Gastroesophageal sphincter (tissue), 4 donors: ENCODE measurements around the gene SWSAP1. TPM values are rescaled to one million over a fixed set of nuclear protein-coding genes. Genes with fewer than 3 reads are reported as not detected.

Experiments
- ATAC-seq: fragments of 150-250 bp; one replicate; pipeline ENCODE4 v1.9.1; 2016; ENCODE audit warnings: mild to moderate bottlenecking, moderate library complexity
- H3K27ac ChIP-seq, 4 donors: fragments of 200-600 bp; sonication (generic) in 3 of 4; 1 replicate in 3 of 4; 2 replicates in 1 of 4; pipeline ENCODE4 v1.5.1; 2016 to 2019
- H3K27me3 ChIP-seq: fragments of 200-600 bp; sonication (generic); one replicate; pipeline ENCODE4 v1.5.1; 2019
- H3K36me3 ChIP-seq, 2 donors: fragments of 200-600 bp; sonication (generic); one replicate each; pipeline ENCODE4 v1.5.1; 2019; ENCODE audit warnings: control low read depth in 1 of 2
- H3K4me1 ChIP-seq, 3 donors: fragments of 200-600 bp; sonication (generic); 1 replicate in 2 of 3; 2 replicates in 1 of 3; pipeline ENCODE4 v1.5.1; 2016 to 2019; ENCODE audit warnings: control low read depth in 2 of 3
- H3K4me3 ChIP-seq, 2 donors: fragments of 200-600 bp; sonication (generic); one replicate each; pipeline ENCODE4 v1.5.1; 2019; ENCODE audit warnings: mild to moderate bottlenecking in 1 of 2, moderate library complexity in 1 of 2
- H3K9me3 ChIP-seq, 3 donors: fragments of 200-600 bp; sonication (generic); one replicate each; pipeline ENCODE4 v1.5.1; 2017 to 2019; ENCODE audit warnings: control low read depth in 2 of 3
- EP300 ChIP-seq: sonication (generic); formaldehyde crosslinking; IDR thresholded peaks from one replicate; pipeline ENCODE4 v1.6.1; 2017; ENCODE audit warnings: antibody characterized with exemption, mild to moderate bottlenecking
- POLR2A ChIP-seq, 2 donors: fragments of 450-650 bp; IDR thresholded peaks; one replicate each; pipeline ENCODE4 v1.6.1; 2017; ENCODE audit warnings: antibody characterized with exemption in 2 of 2, mild to moderate bottlenecking in 2 of 2, moderate library complexity in 1 of 2
- POLR2AphosphoS5 ChIP-seq: sonication (generic); formaldehyde crosslinking; IDR thresholded peaks from one replicate; pipeline ENCODE4 v1.6.1; 2017; ENCODE audit warnings: antibody characterized with exemption
- WGBS, 2 donors: methylation state at CpG; one replicate each; pipeline ENCODE4 v1.1.5; 2018; ENCODE audit warnings: low coverage in 1 of 2; 5-methylcytosine and 5-hydroxymethylcytosine counted together
- total RNA-seq, 4 donors: library from RNA; depleted of rRNA; stranded (reverse); fragments of >200 nt; gene quantifications; one replicate each; pipeline ENCODE4 v1.1.0, GENCODE V29; 2016
- TF ChIP-seq, protein P1 (sequence below), 4 experiments: fragments of 200-600 bp in 2 of 4; fragments of 450-650 bp in 2 of 4; sonication (generic) in 1 of 4; IDR thresholded peaks; one replicate each; pipeline ENCODE4 v1.5.1; 2017 to 2019; ENCODE audit warnings: antibody characterized with exemption in 4 of 4, mild to moderate bottlenecking in 2 of 4, moderate library complexity in 2 of 4

Gene SWSAP1
- total RNA-seq, 4 donors from 2014 or later, result 0.62 to 2.6 (median 1.0) TPM

GRCh38 chr19:11380653-11381537 lies 6.4 kb downstream of the SWSAP1 start:
- Histone ChIP-seq H3K27me3 (peaks cover 30% of the 10 kb centered on the region), H3K9me3 (no peaks in the 10 kb centered on the region), H3K27ac (peak overlapping the region; percentile 57 to 89 (median 86)), H3K36me3 (peaks cover 0 to 10% of the 10 kb centered on the region in 2 donors), H3K4me1 (peaks cover 0 to 87% (median 38%) of the 10 kb centered on the region in 3 donors), H3K4me3 (peak overlapping the region; percentile 76)
- peak; percentile 96 for ATAC-seq
- 1% methylated on average over 12 to 20 of the region's 54 CpGs for WGBS, 2 donors
- TF ChIP-seq POLR2AphosphoS5 (peak; percentile 88), EP300 (no peak), POLR2A (IDR thresholded peaks at IDR 0.05) (peak; percentile 62 to 68)
- TF ChIP-seq, protein P1, sequence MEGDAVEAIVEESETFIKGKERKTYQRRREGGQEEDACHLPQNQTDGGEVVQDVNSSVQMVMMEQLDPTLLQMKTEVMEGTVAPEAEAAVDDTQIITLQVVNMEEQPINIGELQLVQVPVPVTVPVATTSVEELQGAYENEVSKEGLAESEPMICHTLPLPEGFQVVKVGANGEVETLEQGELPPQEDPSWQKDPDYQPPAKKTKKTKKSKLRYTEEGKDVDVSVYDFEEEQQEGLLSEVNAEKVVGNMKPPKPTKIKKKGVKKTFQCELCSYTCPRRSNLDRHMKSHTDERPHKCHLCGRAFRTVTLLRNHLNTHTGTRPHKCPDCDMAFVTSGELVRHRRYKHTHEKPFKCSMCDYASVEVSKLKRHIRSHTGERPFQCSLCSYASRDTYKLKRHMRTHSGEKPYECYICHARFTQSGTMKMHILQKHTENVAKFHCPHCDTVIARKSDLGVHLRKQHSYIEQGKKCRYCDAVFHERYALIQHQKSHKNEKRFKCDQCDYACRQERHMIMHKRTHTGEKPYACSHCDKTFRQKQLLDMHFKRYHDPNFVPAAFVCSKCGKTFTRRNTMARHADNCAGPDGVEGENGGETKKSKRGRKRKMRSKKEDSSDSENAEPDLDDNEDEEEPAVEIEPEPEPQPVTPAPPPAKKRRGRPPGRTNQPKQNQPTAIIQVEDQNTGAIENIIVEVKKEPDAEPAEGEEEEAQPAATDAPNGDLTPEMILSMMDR (IDR thresholded peaks at IDR 0.05), result peak; percentile 64 to 83 (median 74)

DNA sequence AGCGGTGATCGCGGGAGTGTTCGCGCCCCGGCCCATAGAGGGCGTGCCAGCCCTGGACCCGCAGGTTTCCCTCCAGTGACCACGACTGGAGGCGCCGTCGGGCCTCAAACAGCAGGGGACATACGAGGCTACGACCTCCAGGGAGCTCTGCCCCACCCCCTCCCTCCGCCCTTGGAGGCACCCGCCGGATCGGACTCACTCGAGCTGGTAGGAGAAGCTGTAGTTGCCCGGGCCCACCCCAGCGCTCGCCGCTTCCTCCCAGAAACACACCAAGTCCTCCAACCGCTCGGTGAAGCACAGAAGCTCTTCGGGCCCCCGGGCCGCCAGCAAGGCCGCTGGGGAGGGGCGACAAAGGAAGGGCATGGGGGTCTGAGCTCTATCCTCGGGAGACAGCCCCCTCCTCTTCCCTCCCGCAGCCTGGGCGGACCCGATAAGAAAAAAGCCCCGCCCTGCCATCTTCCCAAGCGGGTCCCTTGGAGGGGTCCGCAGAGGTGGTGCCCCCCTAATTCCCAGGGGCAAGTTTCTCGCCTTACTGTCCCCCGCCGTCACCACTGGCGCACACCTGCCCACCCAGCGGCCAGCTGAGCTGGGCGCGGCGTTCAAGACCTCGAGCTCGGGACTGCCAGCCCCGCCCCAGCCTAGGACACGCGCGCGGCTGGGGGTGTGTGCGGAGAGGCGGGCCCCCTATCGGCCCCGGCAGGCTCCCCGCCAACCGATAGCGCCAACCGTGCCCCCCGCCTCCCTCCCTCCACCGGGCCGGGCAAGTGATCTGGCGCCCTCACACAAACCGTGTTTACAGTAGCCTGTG lies 8.6 kb downstream of the SWSAP1 start:
- Histone ChIP-seq H3K27ac (peak overlapping the region in 1 of 4 donors; percentile 40), H3K4me3 (peak overlapping the region in 1 of 2 donors; percentile 40), H3K9me3 (no peaks in the 10 kb centered on the region), H3K4me1 (peaks cover 0 to 65% (median 25%) of the 10 kb centered on the region in 3 donors), H3K27me3 (peaks cover 30% of the 10 kb centered on the region), H3K36me3 (peaks cover 0 to 5% of the 10 kb centered on the region in 2 donors)
- ATAC-seq, result no peak
- 0% methylated on average over 3 to 7 of the region's 65 CpGs for WGBS, 2 donors
- no peak for TF ChIP-seq POLR2A (IDR thresholded peaks at IDR 0.05)
- TF ChIP-seq POLR2AphosphoS5, result no peak
- TF ChIP-seq, protein P1 (IDR thresholded peaks at IDR 0.05), result peak in 2 of 4 experiments; percentile 45 to 67
- no peak for TF ChIP-seq EP300

- Histone ChIP-seq H3K27ac (peak overlapping the region in 1 of 4 donors; percentile 40), H3K4me1 (peaks cover 0 to 59% (median 23%) of the 10 kb centered on the region in 3 donors), H3K27me3 (peaks cover 30% of the 10 kb centered on the region), H3K9me3 (no peaks in the 10 kb centered on the region), H3K36me3 (no peaks in the 10 kb centered on the region), H3K4me3 (peak overlapping the region in 1 of 2 donors; percentile 40)
- ATAC-seq, result no peak
- no peak for TF ChIP-seq POLR2AphosphoS5
- no peak for TF ChIP-seq POLR2A (IDR thresholded peaks at IDR 0.05)
- TF ChIP-seq EP300, result no peak
- TF ChIP-seq, protein P1 (IDR thresholded peaks at IDR 0.05), result no peak
- 0% methylated on average over 3 of the region's 9 CpGs; no CpG with 5 or more reads in 1 of the 2 donors for WGBS, 2 donors
Measured at GRCh38 chr19:11383706-11384048, 9.2 kb downstream of the SWSAP1 start.

DNA sequence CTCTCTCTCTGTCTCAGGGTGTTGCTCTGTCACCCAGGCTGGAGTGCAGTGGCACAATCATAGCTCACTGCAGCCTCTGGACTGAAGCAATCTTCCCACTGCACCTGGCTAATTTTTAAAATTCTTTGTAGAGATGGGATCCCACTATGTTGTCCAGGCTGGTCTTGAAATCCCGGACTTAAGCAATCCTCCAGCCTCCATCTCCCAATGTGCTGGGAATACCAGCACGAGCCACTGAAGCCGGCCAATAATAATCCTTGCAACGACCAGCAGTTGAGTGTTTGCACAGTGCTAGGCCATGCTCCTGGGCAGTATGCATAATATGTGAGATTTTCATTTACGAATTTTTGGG lies 10.3 kb downstream of the SWSAP1 start:
- 75 to 78% methylated on average over 4 to 5 of the region's 5 CpGs for WGBS, 2 donors
- no peak overlapping the region for H3K4me3 ChIP-seq
- TF ChIP-seq, protein P1 (IDR thresholded peaks at IDR 0.05), result no peak
- TF ChIP-seq POLR2A (IDR thresholded peaks at IDR 0.05) (no peak), EP300 (no peak), POLR2AphosphoS5 (no peak)
- H3K9me3 ChIP-seq, result no peaks in the 10 kb centered on the region
- H3K27me3 ChIP-seq, result peaks cover 30% of the 10 kb centered on the region
- no peak for ATAC-seq
- no peaks in the 10 kb centered on the region for H3K36me3 ChIP-seq
- no peak overlapping the region for H3K27ac ChIP-seq
- H3K4me1 ChIP-seq, result peaks cover 0 to 49% (median 23%) of the 10 kb centered on the region in 3 donors
